ENCODE measurements around the gene ITPR1.

Gene ITPR1

GRCh38 chr3:4822568-4822967, 329.4 kb downstream of the ITPR1 start:
- TF ChIP-seq CTCF (conservative IDR thresholded peaks at IDR 0.05; ENCODE audit: low read depth) = no peak
- POLR2A ChIA-PET (ENCODE audit: low non-redundant PET) = no interaction called here
- no peak for DNase-seq (ENCODE audit: low spot score)
- CTCF ChIA-PET = no interaction called here
- no peak overlapping the region for H3K27ac ChIP-seq

GRCh38 chr3:4823385-4823784, 330.2 kb downstream of the ITPR1 start:
- CTCF ChIA-PET = no interaction called here
- POLR2A ChIA-PET (ENCODE audit: low non-redundant PET) = no interaction called here
- no peak overlapping the region for H3K27ac ChIP-seq
- TF ChIP-seq CTCF (conservative IDR thresholded peaks at IDR 0.05; ENCODE audit: low read depth) = no peak
- no peak for DNase-seq (ENCODE audit: low spot score)

- ChIA-PET POLR2A (ENCODE audit: low non-redundant PET) (no interaction called here), CTCF (no interaction called here)
- peak overlapping the region; percentile 98 for H3K27ac ChIP-seq
- no peak for TF ChIP-seq CTCF (conservative IDR thresholded peaks at IDR 0.05; ENCODE audit: low read depth)
- DNase-seq (ENCODE audit: low spot score) = no peak
Observed at GRCh38 chr3:4823986-4824925, 331.1 kb downstream of the ITPR1 start.

- H3K27ac ChIP-seq = peak overlapping the region; percentile 98
- POLR2A ChIA-PET (ENCODE audit: low non-redundant PET) = interaction anchor here (0.6 kb wide), 1 partner anchor 81 kb away, joined by 5 read pairs; no protein-coding TSS in a partner anchor
- no peak for TF ChIP-seq CTCF (conservative IDR thresholded peaks at IDR 0.05; ENCODE audit: low read depth)
- CTCF ChIA-PET = interaction anchor here (0.8 kb wide), 1 partner anchor 104 kb away, joined by 5 read pairs; no protein-coding TSS in a partner anchor
- peak; percentile 75 for DNase-seq (ENCODE audit: low spot score)
Observed at GRCh38 chr3:4824926-4825325, 331.8 kb downstream of the ITPR1 start.

GRCh38 chr3:4825436-4826236, 332.5 kb downstream of the ITPR1 start:
- POLR2A ChIA-PET (ENCODE audit: low non-redundant PET) = interaction anchor here (0.6 kb wide), 2 partner anchors 80 to 170 kb away, joined by 3 to 5 read pairs; no protein-coding TSS in a partner anchor
- TF ChIP-seq CTCF (conservative IDR thresholded peaks at IDR 0.05; ENCODE audit: low read depth) = no peak
- DNase-seq (ENCODE audit: low spot score) = no peak
- peak overlapping the region; percentile 98 for H3K27ac ChIP-seq
- CTCF ChIA-PET = interaction anchor here (0.6 to 0.8 kb wide), 2 partner anchors 105 to 1765 kb away, joined by 3 to 5 read pairs; no protein-coding TSS in a partner anchor
